GM12878 (cell line): ENCODE measurements around the gene PTPN2. TPM values are rescaled to one million over a fixed set of nuclear protein-coding genes. Genes with fewer than 3 reads are reported as not detected.
A peak's percentile ranks its signal among the peaks of the same experiment; 100 is the strongest.

Source experiments
- BRCA1 ChIP-seq: IDR thresholded peaks from 2 replicates; pipeline ENCODE4 v1.6.1; 2011; ENCODE audit warnings: low read depth, low read length, improper control_type of control experiment
- CBFB ChIP-seq: IDR thresholded peaks from 2 replicates; pipeline ENCODE4 v1.6.1; 2016; ENCODE audit warnings: antibody characterized with exemption, low read depth
- CBX5 ChIP-seq: sonication (generic); IDR thresholded peaks from 2 replicates; pipeline ENCODE4 v1.6.1; 2016; ENCODE audit warnings: low read depth, moderate library complexity, mild to moderate bottlenecking, inconsistent platforms
- CHD2 ChIP-seq: IDR thresholded peaks from 2 replicates; pipeline ENCODE4 v1.6.1; 2011; ENCODE audit warnings: low read depth, low read length, improper control_type of control experiment, borderline replicate concordance
- CREM ChIP-seq: IDR thresholded peaks from 2 replicates; pipeline ENCODE4 v1.6.1; 2014; ENCODE audit warnings: antibody characterized with exemption, low read depth
- GABPA ChIP-seq: IDR thresholded peaks from 2 replicates; pipeline ENCODE4 v1.6.1; 2014; ENCODE audit warnings: antibody characterized with exemption, low read depth, mild to moderate bottlenecking, inconsistent platforms
- MTA3 ChIP-seq: IDR thresholded peaks from 2 replicates; pipeline ENCODE4 v1.6.1; 2012; ENCODE audit warnings: low read length, inconsistent platforms, borderline replicate concordance
- MYC ChIP-seq: IDR thresholded peaks from 2 replicates; pipeline ENCODE4 v1.6.1; 2011; ENCODE audit warnings: mild to moderate bottlenecking, low read length, moderate library complexity, inconsistent platforms; ENCODE audit not compliant: insufficient read depth, insufficient replicate concordance, insufficient read length, severe bottlenecking
- NR2F1 ChIP-seq: fragments of 450-650 bp; conservative IDR thresholded peaks from 2 replicates; pipeline ENCODE4 v1.6.1; 2017; ENCODE audit warnings: mild to moderate bottlenecking
- NRF1 ChIP-seq: conservative IDR thresholded peaks from 2 replicates; pipeline ENCODE4 v1.6.1; 2011; ENCODE audit warnings: mild to moderate bottlenecking, low read depth, low read length, improper control_type of control experiment
- RELA ChIP-seq: fragments of 450-650 bp; IDR thresholded peaks from 2 replicates; pipeline ENCODE4 v1.8.0; 2014; ENCODE audit warnings: borderline replicate concordance; ENCODE audit not compliant: partially characterized antibody
- SMAD1 ChIP-seq: fragments of 450-650 bp; IDR thresholded peaks from 2 replicates; pipeline ENCODE4 v1.6.1; 2018; ENCODE audit warnings: mild to moderate bottlenecking, low read depth; ENCODE audit not compliant: partially characterized antibody
- SMAD5 ChIP-seq: IDR thresholded peaks from 2 replicates; pipeline ENCODE4 v1.6.1; 2016; ENCODE audit warnings: antibody characterized with exemption, low read depth
- SRF ChIP-seq, 2 experiments: IDR thresholded peaks; 2 replicates each; pipeline ENCODE4 v1.6.1; 2011; ENCODE audit warnings: low read depth in 2 of 2, low read length in 2 of 2, mild to moderate bottlenecking in 1 of 2, moderate library complexity in 1 of 2
- ZSCAN29 ChIP-seq: fragments of 450-650 bp; IDR thresholded peaks from 2 replicates; pipeline ENCODE4 v1.6.1; 2017; ENCODE audit warnings: mild to moderate bottlenecking, moderate library complexity
- polyA plus RNA-seq, 11 experiments: library from polyadenylated mRNA; depleted of rRNA in 4 of 11; unstranded in 6 of 11; stranded (reverse) in 5 of 11; fragments of >200 nt; fragmentation: Nextera tagmentation in 4 of 11; fragmentation: Illumina TruSeq in 1 of 11; extraction: Ambion mirVana in 4 of 11; extraction: Trizol in 1 of 11; gene quantifications; 1 replicate in 1 of 11; 2 replicates in 10 of 11; pipeline versions ENCODE4 v1.2.1 to v1.2.3, GENCODE V29; 2011 to 2016; ENCODE audit warnings: inconsistent platforms in 2 of 11, missing spikeins in 2 of 11, low read depth in 1 of 11
- total RNA-seq, 4 experiments: library from RNA; depleted of rRNA in 3 of 4; stranded (reverse); fragments of >200 nt in 3 of 4; fragmentation: Illumina TruSeq in 1 of 4; extraction: Trizol in 1 of 4; gene quantifications; 2 replicates each; pipeline versions ENCODE4 v1.2.1 to v1.2.3, GENCODE V29; 2013 to 2021
- TF ChIP-seq, protein P1 (sequence below): fragments of 450-650 bp; IDR thresholded peaks from 2 replicates; pipeline ENCODE4 v1.6.1; 2018; ENCODE audit warnings: borderline replicate concordance, mild to moderate bottlenecking; ENCODE audit not compliant: partially characterized antibody
- TF ChIP-seq, protein P2 (sequence below): IDR thresholded peaks from 2 replicates; pipeline ENCODE4 v1.6.1; 2012; ENCODE audit warnings: mild to moderate bottlenecking, low read depth, low read length
- TF ChIP-seq, protein P3 (sequence below): fragments of 450-650 bp; conservative IDR thresholded peaks from 2 replicates; pipeline ENCODE4 v1.6.1; 2017; ENCODE audit warnings: mild to moderate bottlenecking, moderate library complexity
- TF ChIP-seq, protein P4 (sequence below): fragments of 450-650 bp; formaldehyde crosslinking; IDR thresholded peaks from 2 replicates; pipeline ENCODE4 v1.4.0; 2020; ENCODE audit warnings: mild to moderate bottlenecking, moderate library complexity

The PTPN2 gene
- total and polyA plus RNA-seq, 10 of the 15 experiments (the other 5 are each of a cell fraction or from before 2014, with no cell fraction given): 46.5 to 86.7 (median 64.6) TPM

DNA sequence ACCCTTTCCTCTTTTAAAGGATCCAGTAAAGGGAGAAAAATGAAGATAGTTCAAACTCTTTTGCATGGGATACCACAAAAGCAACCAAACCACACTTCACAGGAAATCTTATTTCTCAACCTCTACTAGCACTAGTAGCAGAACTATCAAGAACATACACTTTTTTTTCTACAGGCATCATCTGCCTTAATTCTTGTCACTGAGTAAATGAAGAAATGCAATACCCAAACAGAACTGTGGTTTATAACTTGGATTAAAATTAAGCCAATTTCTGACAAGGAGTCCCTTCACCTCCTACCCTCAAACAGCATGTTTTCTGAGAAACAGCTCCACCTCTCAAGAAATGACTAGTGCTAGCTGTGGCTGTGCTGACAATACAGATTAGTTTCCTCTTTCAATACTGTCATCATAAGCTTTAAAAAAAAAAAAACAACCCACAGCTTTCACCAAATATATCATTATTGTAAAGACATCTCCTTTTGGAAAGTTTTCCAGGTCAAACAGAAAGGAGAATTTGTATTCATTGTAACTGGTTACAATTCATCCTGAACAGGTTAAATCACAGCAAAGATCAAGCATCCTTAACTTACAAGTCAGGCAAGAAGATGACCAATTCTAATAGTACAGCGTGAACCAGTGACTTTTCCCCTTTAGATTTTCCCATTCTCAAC lies 44.4 kb downstream of the PTPN2 start (continued):
- TF ChIP-seq, protein P1, sequence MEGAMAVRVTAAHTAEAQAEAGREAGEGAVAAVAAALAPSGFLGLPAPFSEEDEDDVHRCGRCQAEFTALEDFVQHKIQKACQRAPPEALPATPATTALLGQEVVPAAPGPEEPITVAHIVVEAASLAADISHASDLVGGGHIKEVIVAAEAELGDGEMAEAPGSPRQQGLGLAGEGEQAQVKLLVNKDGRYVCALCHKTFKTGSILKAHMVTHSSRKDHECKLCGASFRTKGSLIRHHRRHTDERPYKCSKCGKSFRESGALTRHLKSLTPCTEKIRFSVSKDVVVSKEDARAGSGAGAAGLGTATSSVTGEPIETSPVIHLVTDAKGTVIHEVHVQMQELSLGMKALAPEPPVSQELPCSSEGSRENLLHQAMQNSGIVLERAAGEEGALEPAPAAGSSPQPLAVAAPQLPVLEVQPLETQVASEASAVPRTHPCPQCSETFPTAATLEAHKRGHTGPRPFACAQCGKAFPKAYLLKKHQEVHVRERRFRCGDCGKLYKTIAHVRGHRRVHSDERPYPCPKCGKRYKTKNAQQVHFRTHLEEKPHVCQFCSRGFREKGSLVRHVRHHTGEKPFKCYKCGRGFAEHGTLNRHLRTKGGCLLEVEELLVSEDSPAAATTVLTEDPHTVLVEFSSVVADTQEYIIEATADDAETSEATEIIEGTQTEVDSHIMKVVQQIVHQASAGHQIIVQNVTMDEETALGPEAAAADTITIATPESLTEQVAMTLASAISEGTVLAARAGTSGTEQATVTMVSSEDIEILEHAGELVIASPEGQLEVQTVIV: no peak
- TF ChIP-seq, protein P2, sequence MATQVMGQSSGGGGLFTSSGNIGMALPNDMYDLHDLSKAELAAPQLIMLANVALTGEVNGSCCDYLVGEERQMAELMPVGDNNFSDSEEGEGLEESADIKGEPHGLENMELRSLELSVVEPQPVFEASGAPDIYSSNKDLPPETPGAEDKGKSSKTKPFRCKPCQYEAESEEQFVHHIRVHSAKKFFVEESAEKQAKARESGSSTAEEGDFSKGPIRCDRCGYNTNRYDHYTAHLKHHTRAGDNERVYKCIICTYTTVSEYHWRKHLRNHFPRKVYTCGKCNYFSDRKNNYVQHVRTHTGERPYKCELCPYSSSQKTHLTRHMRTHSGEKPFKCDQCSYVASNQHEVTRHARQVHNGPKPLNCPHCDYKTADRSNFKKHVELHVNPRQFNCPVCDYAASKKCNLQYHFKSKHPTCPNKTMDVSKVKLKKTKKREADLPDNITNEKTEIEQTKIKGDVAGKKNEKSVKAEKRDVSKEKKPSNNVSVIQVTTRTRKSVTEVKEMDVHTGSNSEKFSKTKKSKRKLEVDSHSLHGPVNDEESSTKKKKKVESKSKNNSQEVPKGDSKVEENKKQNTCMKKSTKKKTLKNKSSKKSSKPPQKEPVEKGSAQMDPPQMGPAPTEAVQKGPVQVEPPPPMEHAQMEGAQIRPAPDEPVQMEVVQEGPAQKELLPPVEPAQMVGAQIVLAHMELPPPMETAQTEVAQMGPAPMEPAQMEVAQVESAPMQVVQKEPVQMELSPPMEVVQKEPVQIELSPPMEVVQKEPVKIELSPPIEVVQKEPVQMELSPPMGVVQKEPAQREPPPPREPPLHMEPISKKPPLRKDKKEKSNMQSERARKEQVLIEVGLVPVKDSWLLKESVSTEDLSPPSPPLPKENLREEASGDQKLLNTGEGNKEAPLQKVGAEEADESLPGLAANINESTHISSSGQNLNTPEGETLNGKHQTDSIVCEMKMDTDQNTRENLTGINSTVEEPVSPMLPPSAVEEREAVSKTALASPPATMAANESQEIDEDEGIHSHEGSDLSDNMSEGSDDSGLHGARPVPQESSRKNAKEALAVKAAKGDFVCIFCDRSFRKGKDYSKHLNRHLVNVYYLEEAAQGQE: no peak
- TF ChIP-seq SMAD5 (no peak), CBFB (peak; percentile 56), CBX5 (no peak), CREM (peak; percentile 63; the same call in 1 of the 2 replicates), MYC (no peak), ZSCAN29 (no peak), RELA (no peak), GABPA (no peak), SRF (IDR thresholded peaks at IDR 0.05; ENCODE audit: low read depth in 2 of 2, low read length in 2 of 2) (no peak), NRF1 (no peak), SMAD1 (peak; percentile 42), MTA3 (no peak; the same call in 1 of the 2 replicates), CHD2 (no peak), BRCA1 (no peak), NR2F1 (peak; percentile 40)
- TF ChIP-seq, protein P3, sequence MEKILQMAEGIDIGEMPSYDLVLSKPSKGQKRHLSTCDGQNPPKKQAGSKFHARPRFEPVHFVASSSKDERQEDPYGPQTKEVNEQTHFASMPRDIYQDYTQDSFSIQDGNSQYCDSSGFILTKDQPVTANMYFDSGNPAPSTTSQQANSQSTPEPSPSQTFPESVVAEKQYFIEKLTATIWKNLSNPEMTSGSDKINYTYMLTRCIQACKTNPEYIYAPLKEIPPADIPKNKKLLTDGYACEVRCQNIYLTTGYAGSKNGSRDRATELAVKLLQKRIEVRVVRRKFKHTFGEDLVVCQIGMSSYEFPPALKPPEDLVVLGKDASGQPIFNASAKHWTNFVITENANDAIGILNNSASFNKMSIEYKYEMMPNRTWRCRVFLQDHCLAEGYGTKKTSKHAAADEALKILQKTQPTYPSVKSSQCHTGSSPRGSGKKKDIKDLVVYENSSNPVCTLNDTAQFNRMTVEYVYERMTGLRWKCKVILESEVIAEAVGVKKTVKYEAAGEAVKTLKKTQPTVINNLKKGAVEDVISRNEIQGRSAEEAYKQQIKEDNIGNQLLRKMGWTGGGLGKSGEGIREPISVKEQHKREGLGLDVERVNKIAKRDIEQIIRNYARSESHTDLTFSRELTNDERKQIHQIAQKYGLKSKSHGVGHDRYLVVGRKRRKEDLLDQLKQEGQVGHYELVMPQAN: no peak; the same call in 1 of the 2 replicates
- TF ChIP-seq, protein P4, sequence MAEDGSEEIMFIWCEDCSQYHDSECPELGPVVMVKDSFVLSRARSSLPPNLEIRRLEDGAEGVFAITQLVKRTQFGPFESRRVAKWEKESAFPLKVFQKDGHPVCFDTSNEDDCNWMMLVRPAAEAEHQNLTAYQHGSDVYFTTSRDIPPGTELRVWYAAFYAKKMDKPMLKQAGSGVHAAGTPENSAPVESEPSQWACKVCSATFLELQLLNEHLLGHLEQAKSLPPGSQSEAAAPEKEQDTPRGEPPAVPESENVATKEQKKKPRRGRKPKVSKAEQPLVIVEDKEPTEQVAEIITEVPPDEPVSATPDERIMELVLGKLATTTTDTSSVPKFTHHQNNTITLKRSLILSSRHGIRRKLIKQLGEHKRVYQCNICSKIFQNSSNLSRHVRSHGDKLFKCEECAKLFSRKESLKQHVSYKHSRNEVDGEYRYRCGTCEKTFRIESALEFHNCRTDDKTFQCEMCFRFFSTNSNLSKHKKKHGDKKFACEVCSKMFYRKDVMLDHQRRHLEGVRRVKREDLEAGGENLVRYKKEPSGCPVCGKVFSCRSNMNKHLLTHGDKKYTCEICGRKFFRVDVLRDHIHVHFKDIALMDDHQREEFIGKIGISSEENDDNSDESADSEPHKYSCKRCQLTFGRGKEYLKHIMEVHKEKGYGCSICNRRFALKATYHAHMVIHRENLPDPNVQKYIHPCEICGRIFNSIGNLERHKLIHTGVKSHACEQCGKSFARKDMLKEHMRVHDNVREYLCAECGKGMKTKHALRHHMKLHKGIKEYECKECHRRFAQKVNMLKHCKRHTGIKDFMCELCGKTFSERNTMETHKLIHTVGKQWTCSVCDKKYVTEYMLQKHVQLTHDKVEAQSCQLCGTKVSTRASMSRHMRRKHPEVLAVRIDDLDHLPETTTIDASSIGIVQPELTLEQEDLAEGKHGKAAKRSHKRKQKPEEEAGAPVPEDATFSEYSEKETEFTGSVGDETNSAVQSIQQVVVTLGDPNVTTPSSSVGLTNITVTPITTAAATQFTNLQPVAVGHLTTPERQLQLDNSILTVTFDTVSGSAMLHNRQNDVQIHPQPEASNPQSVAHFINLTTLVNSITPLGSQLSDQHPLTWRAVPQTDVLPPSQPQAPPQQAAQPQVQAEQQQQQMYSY (CRISPR knock-in tag): no peak
